H1 (cell line): ENCODE results near the gene PXDC1. TPM values are rescaled to one million over a fixed set of nuclear protein-coding genes. Genes with fewer than 3 reads are reported as not detected.

Source experiments
- CBX5 ChIP-seq: fragments of 300-800, 300-1000 bp; sonication (generic); IDR thresholded peaks from 2 replicates; pipeline ENCODE4 v1.7.1; 2016; ENCODE audit warnings: antibody characterized with exemption, low read length, low read depth
- CHD7 ChIP-seq: fragments of 300-600 bp; sonication (generic); IDR thresholded peaks from 2 replicates; pipeline ENCODE4 v1.7.1; 2012; ENCODE audit warnings: low read length, moderate library complexity, mild to moderate bottlenecking, inconsistent platforms; ENCODE audit not compliant: insufficient replicate concordance
- EGR1 ChIP-seq: IDR thresholded peaks from 2 replicates; pipeline ENCODE4 v1.6.1; 2011; ENCODE audit warnings: low read depth, low read length, borderline replicate concordance
- FOSL1 ChIP-seq: IDR thresholded peaks from 2 replicates; pipeline ENCODE4 v1.6.1; 2011; ENCODE audit warnings: mild to moderate bottlenecking, low read depth, low read length, moderate library complexity; ENCODE audit not compliant: insufficient read depth
- HDAC6 ChIP-seq: IDR thresholded peaks from one replicate; pipeline ENCODE4 v1.7.1; 2012; ENCODE audit warnings: low read depth, mild to moderate bottlenecking, inconsistent platforms, low read length, moderate library complexity
- KDM1A ChIP-seq: fragments of 200-600, 300-600 bp; sonication (generic); IDR thresholded peaks from 2 replicates; pipeline ENCODE4 v1.7.1; 2016; ENCODE audit warnings: mild to moderate bottlenecking, low read length, borderline replicate concordance
- NRF1 ChIP-seq: IDR thresholded peaks from 2 replicates; pipeline ENCODE4 v1.6.1; 2011; ENCODE audit warnings: mild to moderate bottlenecking, low read depth, low read length, improper control_type of control experiment
- RAD21 ChIP-seq, 2 experiments: IDR thresholded peaks in 1 of 2; conservative IDR thresholded peaks in 1 of 2; 2 replicates each; pipeline ENCODE4 v1.6.1; 2011; ENCODE audit warnings: low read depth in 2 of 2, low read length in 2 of 2, improper control_type of control experiment in 1 of 2, inconsistent platforms in 1 of 2, mild to moderate bottlenecking in 1 of 2, moderate library complexity in 1 of 2
- USF2 ChIP-seq: IDR thresholded peaks from 2 replicates; pipeline ENCODE4 v1.6.1; 2011; ENCODE audit warnings: low read length, improper control_type of control experiment
- ZNF274 ChIP-seq: IDR thresholded peaks from 2 replicates; pipeline ENCODE4 v1.7.0; 2012; ENCODE audit warnings: low read length, borderline replicate concordance; ENCODE audit errors: extremely low read depth
- polyA plus RNA-seq, 7 experiments: library from polyadenylated mRNA; depleted of rRNA in 3 of 7; stranded (reverse) in 5 of 7; unstranded in 2 of 7; fragments of >200 nt in 5 of 7; fragments of 200-250 nt in 2 of 7; gene quantifications; 1 replicate in 5 of 7; 2 replicates in 1 of 7; 4 replicates in 1 of 7; pipeline versions ENCODE4 v1.2.1 to v1.2.3, GENCODE V29; 2011 to 2013; ENCODE audit warnings: missing spikeins in 2 of 7, mixed read lengths in 2 of 7
- total RNA-seq: library from RNA; stranded (reverse); fragmentation: NEBNext Ultra II Directional; extraction: Animal tissue kit (Norgen Biotek cat#: 25700); gene quantifications from 2 replicates; pipeline ENCODE4 v1.2.1, GENCODE V29; 2021

Gene PXDC1
- total and polyA plus RNA-seq, 2 of the 8 experiments (the other 6 are each of a cell fraction or from before 2014, with no cell fraction given), result 1.7 to 2.0 TPM

DNA sequence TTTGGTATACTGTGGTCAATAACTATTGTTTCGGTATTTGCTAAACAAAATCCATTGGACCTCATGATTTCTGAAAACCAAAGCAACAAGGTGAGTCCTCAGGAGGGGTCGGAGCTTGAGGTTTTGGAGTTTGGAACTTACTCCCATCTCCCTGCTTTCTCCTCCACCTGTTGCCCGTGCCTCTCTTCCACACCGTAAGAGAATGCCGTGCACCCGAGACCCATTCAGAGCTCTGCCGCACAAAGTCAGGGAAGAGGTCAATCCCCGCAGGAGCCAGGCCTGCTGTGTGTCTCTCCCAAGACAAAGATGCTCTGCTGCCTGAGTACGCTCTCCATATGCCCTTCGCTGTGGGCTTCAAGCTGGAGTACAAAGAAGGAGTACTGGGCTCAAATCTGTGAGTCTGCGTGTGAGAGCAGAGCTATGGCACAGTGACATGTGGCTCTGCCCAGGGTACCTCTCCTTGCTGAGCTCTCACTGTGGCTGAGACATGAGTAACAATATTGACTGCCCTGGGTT is 23.9 kb downstream of the PXDC1 start (continued):
- TF ChIP-seq CHD7 (no peak), CBX5 (no peak), EGR1 (no peak), RAD21 (IDR thresholded peaks at IDR 0.05 in 1 of 2, conservative IDR thresholded peaks at IDR 0.05 in 1 of 2; ENCODE audit: low read depth in 2 of 2, low read length in 2 of 2) (no peak), HDAC6 (no peak), USF2 (no peak), FOSL1 (no peak), KDM1A (no peak), ZNF274 (no peak), NRF1 (no peak)
